Cerebellar nuclear complex (tissue), 1 donor: Measurements from ENCODE around the gene NKAIN2.
A peak's percentile ranks its signal among the peaks of the same experiment; 100 is the strongest.
"Not testable (repeated sequence)": the region's sequence is repeated elsewhere in the genome, so short reads cannot be mapped to it uniquely, and the experiment has no call there.

ENCODE experiments used
- DNase-seq, 2 experiments: peaks; one replicate each; lab custom pipeline; 2025; lab: John Stamatoyannopoulos, UW

Gene NKAIN2

DNA sequence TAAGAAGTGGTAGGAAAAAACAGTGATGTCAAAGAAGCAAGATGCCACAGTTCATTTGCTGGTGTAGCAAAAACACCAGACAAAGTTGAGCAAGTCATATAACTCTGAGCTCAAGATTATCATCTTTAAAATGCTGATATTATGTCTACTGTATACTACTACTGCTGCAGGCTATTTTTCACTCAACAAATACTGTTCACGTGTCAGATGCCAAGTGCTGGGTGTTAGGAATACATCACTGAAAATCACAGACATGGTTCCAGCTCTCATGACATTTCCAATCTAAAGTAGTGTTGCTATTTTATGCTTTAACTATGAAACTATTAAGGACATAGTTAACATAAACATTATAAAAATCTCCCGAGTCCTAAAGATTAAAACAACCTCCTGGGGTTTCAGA is 163.0 kb downstream of the NKAIN2 start:
- no peak for DNase-seq

DNA sequence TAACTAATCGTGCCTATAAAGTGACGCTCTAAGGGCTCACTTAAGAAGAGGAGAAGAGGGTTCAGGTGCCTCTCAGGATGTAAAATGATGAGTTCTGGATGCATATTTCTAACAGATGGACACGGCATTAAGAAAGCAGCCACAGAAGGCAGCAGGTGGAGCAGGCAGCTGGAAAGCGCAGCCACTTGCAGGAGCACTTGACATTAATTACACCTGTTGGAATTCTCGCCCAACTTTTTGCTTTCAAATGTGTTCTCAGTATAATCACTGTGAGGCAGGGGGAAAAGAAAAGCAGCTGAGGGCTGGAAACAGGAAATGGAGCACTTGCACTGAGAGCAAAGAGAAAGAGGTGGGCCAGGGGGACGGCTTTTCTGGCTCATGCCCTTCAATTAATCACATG is 164.2 kb downstream of the NKAIN2 start:
- DNase-seq = no peak

DNA sequence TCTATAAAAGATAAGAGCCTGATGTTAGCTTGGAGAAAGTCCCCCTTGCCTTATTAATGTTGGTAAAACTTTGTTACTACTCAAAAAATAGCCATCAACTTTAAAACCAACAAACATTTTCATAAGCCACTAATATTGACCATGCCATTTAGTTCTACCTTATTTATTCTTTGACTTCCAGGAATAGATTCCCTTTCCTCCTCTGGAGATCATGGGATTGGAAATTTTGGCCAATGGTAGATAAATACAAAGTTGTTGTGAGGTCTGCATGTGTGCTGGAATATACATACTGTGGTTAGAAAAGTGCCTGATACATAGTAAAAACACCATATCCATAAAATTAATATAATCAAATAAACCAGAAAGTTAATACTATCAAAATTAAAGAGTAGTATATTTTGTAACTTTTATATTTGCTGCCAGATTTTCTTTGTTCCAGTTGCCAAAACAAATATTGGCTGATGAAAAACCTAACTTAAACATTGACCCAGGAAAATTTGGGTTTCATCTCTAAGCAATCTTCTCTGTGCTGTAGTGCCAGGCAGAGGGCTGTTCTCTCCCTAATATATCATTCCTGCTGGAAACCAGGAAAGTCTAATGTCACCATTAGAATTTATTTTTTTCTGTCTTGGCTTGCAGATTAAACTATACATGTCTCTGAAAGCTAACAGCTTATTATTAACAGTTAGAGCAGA is 169.1 kb downstream of the NKAIN2 start:
- no peak for DNase-seq

DNA sequence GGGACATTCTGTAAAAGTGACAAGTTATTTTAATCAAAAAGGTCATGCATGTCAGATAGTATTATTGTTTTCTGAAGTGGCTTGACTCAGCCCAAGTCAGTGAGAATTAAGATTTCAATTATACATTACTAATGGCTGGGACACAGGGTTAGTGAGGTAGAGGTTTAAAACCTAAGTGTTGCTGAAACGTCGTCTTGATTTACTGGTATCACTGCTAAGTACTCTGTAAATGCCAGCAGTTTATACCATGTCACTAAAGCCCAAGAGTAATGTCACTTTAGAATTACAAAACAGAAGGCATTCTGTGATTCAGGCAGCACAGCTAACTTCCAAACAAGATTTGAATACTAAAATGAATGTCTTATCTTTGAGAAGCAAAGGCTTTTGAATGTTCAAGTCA is 176.6 kb downstream of the NKAIN2 start:
- no peak for DNase-seq

DNA sequence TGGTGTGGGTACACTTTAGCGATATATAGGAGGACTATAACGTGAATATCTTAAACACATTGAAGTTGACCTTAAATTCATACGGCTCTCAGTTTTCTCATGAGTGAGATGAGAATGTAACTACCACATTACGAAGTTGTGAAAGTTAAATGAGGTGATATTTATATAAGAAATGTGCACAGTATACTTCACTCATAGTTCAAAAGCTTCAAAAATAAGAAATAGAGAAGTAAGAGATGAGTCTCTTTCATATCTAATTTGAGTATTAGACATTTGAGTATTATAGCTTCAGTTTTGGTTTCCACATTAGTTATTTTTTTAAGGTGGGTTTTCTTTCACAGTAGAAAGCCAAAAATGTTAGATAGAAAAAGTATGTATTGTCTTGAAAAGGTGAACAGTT is 183.3 kb downstream of the NKAIN2 start:
- no peak for DNase-seq

DNA sequence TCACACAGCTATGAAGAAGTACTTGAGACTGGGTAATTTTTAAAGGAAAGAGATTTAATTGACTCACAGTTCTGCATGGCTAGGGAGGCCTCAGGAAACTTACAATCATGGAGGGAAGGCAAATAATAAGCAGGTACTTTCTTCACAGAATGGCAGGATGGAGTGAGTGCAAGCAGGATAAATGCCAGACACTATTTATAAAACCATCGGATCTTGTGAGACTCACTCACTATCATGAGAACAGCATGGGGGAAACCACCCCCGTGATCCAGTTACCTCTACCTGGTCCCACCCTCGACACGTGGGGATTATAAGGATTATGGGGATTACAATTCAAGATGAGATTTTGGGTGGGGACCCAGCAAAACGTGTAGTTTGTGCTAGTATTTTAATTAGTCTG is 186.3 kb downstream of the NKAIN2 start:
- DNase-seq = not testable (repeated sequence)

DNA sequence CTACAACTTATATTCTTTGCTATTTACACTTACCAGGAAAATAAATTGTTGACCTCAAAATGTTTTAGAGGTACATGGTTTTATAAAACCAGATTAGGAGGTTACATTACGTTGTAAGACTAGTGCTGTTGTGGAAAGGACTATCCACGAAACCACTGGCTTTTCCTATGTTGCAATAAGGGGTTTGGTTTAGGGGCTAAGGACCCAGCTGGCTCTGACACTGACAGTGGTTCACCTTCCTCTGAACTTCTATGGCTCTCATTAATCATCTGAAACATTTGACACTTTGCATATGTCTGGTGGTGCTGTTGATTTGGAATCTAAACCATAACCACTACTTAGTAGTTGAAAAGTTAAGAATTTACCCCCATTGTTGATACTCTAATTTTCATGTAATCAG is 186.7 kb downstream of the NKAIN2 start:
- DNase-seq = no peak

DNA sequence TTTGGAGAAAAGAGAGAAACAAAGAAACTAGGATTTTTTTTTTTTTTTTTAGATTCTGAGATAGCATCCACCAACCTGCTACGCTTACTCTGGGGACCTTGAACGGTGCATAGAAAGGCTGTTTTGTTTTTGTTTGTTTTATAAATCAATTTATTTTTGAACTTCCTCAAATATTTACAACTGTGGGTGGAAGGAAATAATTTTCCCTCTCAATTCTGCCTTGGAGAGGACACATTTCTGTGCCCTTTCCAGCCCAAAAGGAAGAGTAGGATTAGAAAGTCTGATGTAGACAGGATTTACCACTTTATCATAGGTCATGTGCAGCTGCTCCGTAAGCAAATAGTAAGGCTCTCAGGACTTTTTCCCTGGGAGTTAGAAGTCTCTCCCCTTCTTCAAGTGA is 190.5 kb downstream of the NKAIN2 start:
- no peak for DNase-seq

DNA sequence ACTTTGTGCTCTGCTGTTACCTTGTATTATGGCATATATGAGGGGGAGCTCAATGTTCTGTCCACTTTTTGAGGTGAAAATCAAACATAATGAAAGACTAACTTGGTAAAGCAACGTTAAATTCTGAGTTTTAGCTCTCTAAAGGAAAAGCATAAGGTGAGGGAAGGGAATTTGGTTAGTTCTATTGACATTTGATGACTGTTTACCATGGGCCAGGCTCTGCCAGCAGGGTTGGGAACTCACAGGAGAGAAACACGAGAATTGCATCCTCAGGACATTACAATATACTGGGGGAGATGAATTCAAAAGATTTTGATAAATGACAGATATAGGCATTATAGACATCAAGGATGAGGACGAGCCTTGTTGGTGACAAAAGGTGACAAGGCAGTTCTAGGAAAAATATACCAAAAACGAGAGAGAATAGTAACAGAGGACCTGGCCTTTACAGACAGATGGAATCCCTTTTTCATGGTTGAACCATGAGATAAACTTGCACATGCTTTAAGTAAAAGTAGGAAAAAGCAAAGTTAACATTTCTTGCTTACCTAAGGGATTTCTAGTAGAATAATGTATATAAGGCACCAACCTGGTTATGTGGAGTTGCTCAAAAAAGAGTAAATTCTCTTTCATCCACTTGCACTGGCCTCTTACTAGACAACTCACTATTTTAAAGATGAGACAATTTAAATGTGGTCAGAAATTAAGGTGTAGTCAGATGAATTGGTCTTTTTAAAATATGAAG is 191.4 kb downstream of the NKAIN2 start:
- no peak for DNase-seq

DNA sequence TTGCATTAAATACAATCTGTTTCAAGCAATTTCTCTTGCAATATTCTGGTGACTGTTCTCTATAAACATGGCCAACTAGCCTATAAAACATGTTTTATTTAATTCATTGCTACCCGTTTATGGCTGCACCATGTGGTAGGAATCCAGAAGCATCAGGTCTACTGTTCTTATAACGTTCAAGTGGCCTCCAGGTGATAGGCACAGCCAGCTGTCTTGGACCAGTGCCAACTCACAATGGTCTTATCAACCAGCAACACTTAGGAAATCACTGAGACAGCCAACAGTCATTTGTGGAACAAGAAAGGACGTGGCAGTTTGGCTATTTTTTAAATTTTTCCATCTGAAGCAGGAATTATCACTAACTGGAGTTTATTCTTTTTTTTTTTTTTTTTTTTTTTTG is 193.6 kb downstream of the NKAIN2 start:
- DNase-seq = no peak

DNA sequence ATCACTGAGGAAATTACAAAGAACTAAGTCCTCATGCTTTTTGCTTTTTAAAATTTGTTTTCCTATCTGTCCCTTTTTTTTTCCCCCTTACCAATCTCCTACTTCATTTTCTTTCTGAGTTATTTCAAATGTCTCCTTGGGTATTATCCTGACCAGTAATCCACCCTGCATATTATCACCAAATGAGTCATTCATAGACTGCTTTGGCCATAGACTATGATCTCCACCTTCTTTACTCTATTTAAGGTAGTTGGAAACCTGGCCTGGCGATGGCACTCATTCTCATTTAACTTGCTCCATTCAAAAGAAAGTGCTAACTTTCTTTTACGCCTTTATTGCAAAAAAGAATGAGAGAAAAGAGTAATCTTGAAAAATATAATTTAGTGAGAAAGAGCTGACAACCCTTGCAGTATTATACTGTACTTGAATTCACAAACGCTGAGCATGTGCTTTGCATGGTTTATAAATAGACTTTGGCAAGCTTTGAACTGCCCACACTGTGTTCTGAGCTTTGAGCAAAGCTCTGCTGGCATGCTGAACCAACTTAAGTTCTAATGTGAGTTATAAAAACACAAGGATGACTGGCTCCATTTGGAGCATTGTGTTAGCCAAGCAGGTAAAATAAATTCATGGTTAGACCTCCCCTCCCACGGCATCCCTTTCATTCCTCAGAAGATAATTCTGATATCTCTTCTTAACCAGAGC is 198.9 kb downstream of the NKAIN2 start:
- DNase-seq = peak in 1 of 2 experiments; percentile 52

DNA sequence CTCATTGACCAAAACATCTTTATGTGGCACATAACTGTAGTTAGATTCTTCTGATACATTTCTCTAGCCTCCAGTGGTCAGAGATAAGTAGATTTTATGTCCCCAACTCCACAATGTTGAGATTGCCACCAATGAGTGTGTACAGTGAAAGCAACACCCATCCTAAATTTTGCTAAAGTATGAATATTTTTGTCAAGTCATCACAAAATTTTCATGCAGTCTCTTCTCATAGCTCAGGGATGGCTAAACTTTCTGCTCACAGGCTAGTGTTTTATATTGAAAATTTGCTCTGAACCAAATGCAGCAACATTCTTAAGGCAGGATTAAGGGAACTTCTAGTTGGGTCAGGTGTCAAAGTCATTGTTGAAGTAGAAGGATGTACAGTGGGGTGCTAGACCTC is 203.6 kb downstream of the NKAIN2 start:
- DNase-seq = no peak

DNA sequence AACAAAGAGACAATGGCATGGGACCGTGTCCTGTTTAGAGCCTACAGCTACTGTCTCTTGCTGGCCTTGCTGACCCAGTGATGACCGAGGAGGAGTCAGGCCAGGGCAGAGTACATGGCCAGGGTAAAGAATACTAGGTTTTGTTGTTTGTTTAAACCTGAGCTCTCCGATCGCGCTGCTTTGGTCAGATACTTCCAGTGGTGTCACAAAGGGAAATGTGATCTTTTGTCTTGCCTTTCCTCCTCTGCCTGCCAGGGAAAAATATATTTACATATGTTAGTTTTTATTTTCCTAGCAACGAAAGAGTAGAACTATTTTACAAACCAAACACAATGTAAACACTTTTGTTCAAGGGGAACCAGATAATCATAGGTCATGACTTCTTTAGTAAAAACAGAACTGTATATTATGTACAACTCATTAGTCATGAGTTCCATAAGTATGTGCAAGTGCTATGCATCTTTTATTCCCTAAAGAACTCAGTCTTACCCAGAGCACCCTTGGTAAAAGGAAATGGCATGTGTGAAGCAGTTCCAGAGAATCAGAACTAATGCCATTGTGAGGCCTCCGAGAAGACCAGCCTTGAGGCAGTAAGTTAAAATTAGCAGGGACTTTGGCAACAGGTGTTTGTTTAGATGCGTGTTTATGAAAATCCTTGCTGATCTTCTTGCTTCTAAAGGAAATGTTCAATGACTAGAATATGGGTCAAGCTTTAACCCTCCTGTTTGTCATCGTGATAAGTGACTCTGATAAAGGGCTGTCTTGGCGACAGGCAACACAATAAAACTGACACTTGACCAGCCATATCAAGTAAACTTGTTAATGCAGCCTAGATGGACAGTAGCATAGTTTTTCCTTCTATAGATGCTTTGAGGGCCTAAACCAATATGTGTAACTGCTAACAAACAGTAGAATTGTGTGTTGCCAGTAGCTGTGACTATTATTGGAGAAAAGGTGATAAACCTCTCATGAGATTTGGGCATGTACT is 204.6 kb downstream of the NKAIN2 start:
- no peak for DNase-seq

DNA sequence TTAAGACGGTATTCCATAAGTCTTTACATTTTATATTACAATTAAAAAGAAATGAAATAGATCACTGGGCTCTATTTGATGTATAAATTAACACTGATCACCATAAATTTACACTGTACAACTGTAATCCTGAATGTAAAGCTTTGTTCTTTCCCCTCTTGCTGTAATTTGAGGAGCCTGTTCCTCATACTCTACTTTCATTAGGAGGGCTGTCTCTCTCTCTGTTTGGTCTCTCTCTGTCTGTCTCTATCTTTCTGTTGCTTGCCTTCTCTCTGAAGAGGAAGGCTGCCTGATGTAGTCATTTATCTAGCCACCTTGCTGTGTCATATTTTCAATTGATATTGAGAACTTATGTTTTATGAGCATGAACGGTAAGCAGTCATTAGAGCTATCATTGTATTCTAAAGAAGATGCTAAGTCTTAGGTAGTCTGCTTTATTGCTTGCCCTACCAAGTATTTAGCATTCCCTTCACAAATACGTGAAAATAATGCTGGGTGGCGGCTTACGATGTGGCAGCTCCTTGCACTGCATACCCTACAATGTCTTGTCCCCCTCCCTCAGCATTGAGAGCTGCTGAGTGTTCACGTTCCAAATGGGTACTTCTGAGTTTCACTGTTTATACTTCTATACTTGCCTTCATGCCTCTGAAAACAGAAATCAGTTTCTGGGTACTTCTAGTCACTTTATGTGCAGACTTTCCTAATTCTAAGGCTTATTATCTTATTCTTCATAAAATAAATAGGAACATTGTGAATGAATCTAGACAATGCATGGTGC is 205.5 kb downstream of the NKAIN2 start:
- no peak for DNase-seq

DNA sequence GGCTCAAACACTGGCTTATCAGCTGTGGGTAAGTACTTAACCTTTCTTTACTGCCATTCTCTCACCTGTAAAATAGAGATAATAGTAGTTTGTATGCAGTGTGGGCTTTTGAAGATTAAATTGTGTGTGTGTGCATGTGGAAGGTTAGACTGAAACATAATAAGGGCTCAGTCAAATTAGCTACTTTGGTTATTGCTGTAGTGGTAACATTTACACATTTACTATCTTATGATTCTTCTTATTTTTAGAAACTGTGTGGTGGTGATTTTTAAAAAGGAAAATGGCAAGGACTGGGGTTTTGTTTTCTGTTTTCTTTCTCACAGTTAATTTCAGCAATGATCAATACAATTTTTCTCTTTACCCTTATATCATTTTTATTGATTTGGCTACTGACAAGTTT is 206.9 kb downstream of the NKAIN2 start:
- DNase-seq = no peak

DNA sequence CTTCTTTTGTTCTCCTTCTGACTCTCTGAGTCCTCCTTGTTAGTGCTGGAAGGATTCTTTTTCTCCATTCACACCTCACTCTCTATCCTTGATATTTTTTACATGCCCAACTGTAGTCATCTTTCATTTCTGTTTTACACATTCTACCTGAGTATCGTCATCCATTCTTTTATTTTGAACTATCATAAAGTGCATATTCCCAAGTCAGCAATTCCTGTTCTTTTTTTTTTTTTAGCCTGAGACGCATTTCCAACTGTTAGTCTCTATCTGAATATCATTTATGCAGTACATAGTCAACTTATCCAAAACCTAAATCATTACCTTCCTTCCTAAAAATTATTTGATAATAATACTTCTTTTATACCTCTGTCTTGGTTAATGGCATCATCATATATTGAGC is 207.5 kb downstream of the NKAIN2 start:
- DNase-seq = no peak

DNA sequence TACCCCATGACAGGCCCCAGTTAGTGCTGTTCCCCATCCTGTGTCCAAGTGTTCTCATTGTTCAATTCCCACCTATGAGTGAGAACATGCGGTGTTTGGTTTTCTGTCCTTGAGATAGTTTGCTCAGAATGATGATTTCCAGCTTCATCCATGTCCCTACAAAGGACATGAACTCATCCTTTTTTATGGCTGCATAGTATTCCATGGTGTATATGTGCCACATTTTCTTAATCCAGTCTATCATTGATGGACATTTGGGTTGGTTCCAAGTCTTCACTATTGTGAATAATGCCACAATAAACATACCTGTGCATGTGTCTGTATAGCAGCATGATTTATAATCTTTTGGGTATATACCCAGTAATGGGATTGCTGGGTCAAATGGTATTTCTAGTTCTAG is 218.4 kb downstream of the NKAIN2 start:
- DNase-seq = not testable (repeated sequence)

DNA sequence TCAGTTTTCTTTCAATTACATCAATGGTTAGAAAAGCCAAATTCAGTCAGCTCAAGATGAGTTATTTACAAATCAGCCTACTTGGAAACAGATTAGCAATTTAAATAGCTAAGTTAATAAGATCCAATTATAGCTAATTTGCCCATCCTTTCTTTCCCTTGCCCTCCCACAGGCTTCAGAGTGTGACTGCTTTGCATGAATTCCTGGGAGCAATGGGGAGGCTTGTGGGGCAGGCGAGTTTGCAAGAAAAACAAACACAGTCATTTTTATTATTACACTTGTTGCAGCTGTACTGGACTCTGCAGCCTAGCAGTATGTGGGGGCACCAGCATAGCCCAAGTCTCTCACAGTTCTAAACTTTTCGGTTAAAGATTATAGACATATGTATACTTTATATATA is 219.0 kb downstream of the NKAIN2 start:
- no peak for DNase-seq

DNA sequence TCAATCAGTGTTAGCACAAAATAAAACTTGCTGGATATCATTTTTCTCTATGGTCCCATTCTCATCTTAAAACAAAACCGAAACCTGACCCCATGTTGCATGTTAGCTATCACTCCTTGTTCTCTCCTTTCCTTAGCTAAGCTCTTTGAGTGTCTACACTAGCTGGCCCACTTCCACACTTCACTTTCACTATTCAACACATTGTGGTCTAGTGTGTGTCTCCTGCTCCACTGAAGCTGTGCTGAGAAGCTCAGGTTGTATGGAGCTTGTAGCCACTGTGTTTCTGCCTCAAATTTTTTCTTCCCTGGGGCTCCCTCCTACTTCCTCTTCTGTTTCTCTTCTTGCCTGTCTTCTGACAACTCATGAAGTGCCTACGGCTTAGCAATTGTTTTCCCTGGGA is 223.0 kb downstream of the NKAIN2 start:
- DNase-seq = no peak

DNA sequence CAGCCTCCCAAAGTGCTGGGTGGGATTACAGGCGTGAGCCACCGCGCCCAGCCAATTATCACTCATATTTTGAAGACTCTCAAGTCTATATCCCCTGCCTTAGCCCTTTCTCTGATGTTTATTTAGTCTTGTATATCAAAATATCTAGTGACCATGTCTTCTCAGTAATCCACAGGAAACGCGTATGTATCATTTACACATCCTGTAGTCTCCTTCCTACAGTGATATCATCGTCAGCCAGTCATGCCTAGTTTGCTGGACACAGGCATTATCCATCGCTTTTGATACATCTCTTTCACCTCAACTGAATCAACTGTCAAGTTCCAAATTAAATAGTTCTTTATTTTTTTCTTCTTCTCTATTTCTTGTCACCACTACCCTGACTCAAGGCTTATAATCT is 223.7 kb downstream of the NKAIN2 start:
- no peak for DNase-seq

DNA sequence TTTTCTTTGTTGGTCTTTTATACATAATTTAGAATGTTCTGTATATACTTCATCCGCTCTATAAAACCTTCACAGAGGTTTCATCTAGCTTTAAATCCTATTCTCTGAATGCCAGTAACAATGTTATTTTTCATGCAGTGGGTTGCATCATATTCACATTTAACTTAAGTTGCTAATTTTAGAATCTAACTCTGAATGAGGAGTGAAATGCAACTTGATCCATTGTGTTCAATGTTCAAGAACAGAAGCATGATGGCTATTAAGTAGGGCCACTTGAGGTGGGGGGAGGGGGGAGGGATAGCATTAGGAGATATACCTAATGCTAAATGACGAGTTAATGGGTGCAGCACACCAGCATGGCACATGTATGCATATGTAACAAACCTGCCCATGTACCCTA is 224.5 kb downstream of the NKAIN2 start:
- no peak for DNase-seq
